Left ventricle myocardium inferior (tissue), 1 donor: Measurements from ENCODE around the gene UGGT2. TPM values are rescaled to one million over a fixed set of nuclear protein-coding genes. Genes with fewer than 3 reads are reported as not detected.
A peak's percentile ranks its signal among the peaks of the same experiment; 100 is the strongest.

Experiments
- DNase-seq: peaks from one replicate; pipeline ENCODE4 v3.0.0-alpha.2; 2020
- H3K27ac ChIP-seq: fragments of 200-600 bp; replicated peaks from 2 replicates; pipeline ENCODE4 v1.8.0; 2021
- H3K27me3 ChIP-seq: fragments of 200-600 bp; 2 replicates; pipeline ENCODE4 v1.8.0; 2021; ENCODE audit warnings: low read depth
- H3K36me3 ChIP-seq: fragments of 200-600 bp; 2 replicates; pipeline ENCODE4 v1.8.0; 2021
- H3K4me1 ChIP-seq: fragments of 200-600 bp; 2 replicates; pipeline ENCODE4 v1.8.0; 2021
- H3K4me3 ChIP-seq: fragments of 200-600 bp; 2 replicates; pipeline ENCODE4 v1.8.0; 2021; ENCODE audit warnings: mild to moderate bottlenecking, moderate library complexity
- H3K9me3 ChIP-seq: fragments of 200-600 bp; replicated peaks from 2 replicates; pipeline ENCODE4 v1.8.0; 2021
- CTCF ChIP-seq: fragments of 200-600 bp; IDR thresholded peaks from 2 replicates; pipeline ENCODE4 v1.8.0; 2021; ENCODE audit warnings: antibody characterized with exemption, mild to moderate bottlenecking, borderline replicate concordance
- intact Hi-C: fragments of 100-400 bp; cut with micrococcal nuclease; formaldehyde crosslinking; loops from one replicate; pipeline ENCODE4 v1.11.0; 2022
- long read RNA-seq: library from polyadenylated mRNA; unstranded; transcript quantifications from one replicate; pipeline ENCODE4 v2.0.0, GENCODE V29; 2021
- total RNA-seq: library from RNA; stranded (reverse); fragmentation: NEBNext Ultra II Directional; extraction: Animal tissue kit (Norgen Biotek cat#: 25700); gene quantifications from one replicate; pipeline ENCODE4 v1.2.1, GENCODE V29; 2021
- donor health status: DM: no; HTN: yes; CAD: no; lungs with severe emphysema.

UGGT2 gene
- total RNA-seq: 11.4 TPM
- long read RNA-seq, full-length matches to known transcripts: 1 of 3 reads
- long read RNA-seq, partial matches to known transcripts: 2 of 3 reads
- long read RNA-seq, other reads (novel, unspliced or antisense): 0 of 3 reads

GRCh38 chr13:96053003-96053703 lies at the start of gene UGGT2:
Gene UGGT2, minus strand, starts transcription at chr13:96053401. Its CDS starts 89 bp downstream, at chr13:96053312.
- Histone ChIP-seq H3K27ac (peak within 1 kb of the TSS; percentile 86), H3K9me3 (no peaks in the 10 kb centered on the region), H3K36me3 (no peaks in the 10 kb centered on the region), H3K4me3 (peak within 1 kb of the TSS; percentile 85), H3K4me1 (peaks cover 12% of the 10 kb centered on the region), H3K27me3 (no peaks in the 10 kb centered on the region)
- peak; percentile 23 for TF ChIP-seq CTCF
- intact Hi-C loops: no loop called here
- peak; percentile 96 for DNase-seq

- Histone ChIP-seq H3K36me3 (no peaks in the 10 kb centered on the region), H3K27ac (no peak overlapping the region), H3K27me3 (peaks cover 20% of the 10 kb centered on the region), H3K4me3 (no peak overlapping the region), H3K9me3 (no peaks in the 10 kb centered on the region), H3K4me1 (no peaks in the 10 kb centered on the region)
- intact Hi-C loops: no loop called here
- TF ChIP-seq CTCF: no peak
- no peak for DNase-seq
Measured at GRCh38 chr13:96100457-96101220, 47.4 kb upstream of the UGGT2 start.

GRCh38 chr13:96093296-96094006 lies 40.2 kb upstream of the UGGT2 start:
- H3K4me3 ChIP-seq: no peak overlapping the region
- H3K9me3 ChIP-seq: no peaks in the 10 kb centered on the region
- H3K27ac ChIP-seq: no peak overlapping the region
- intact Hi-C loops: no loop called here
- no peak for TF ChIP-seq CTCF
- H3K36me3 ChIP-seq: no peaks in the 10 kb centered on the region
- peaks cover 18% of the 10 kb centered on the region for H3K4me1 ChIP-seq
- DNase-seq: no peak
- H3K27me3 ChIP-seq: peaks cover 75% of the 10 kb centered on the region

- peak overlapping the region; percentile 66 for H3K4me3 ChIP-seq
- H3K4me1 ChIP-seq: peaks cover 18% of the 10 kb centered on the region
- TF ChIP-seq CTCF: no peak
- DNase-seq: peak; percentile 14
- intact Hi-C loops: no loop called here
- no peaks in the 10 kb centered on the region for H3K36me3 ChIP-seq
- peaks cover 87% of the 10 kb centered on the region for H3K27me3 ChIP-seq
- H3K9me3 ChIP-seq: no peaks in the 10 kb centered on the region
- H3K27ac ChIP-seq: no peak overlapping the region
Measured at GRCh38 chr13:96091164-96092117, 38.2 kb upstream of the UGGT2 start.
